GM23338 (cell line): ENCODE measurements around the gene SH3RF2. TPM values are rescaled to one million over a fixed set of nuclear protein-coding genes. Genes with fewer than 3 reads are reported as not detected.
A peak's percentile ranks its signal among the peaks of the same experiment; 100 is the strongest.

Experiments
- ATAC-seq: fragments of 200-7000 bp; cut with Tn5 transposase; 3 replicates; pipeline ENCODE4 v1.9.1; 2020
- DNase-seq: peaks from one replicate; pipeline ENCODE4 v3.0.0-alpha.2; 2015; ENCODE audit warnings: low spot score
- H2AFZ ChIP-seq: fragments of 200-600 bp; sonication (generic); 2 replicates; pipeline ENCODE4 v1.8.0; 2016; ENCODE audit warnings: antibody characterized with exemption, mild to moderate bottlenecking, moderate library complexity
- H3F3A ChIP-seq: fragments of 200-600 bp; sonication (generic); replicated peaks from 2 replicates; pipeline ENCODE4 v1.8.0; 2017; ENCODE audit warnings: antibody characterized with exemption, mixed run types, low read depth
- H3K27ac ChIP-seq: fragments of 200-600 bp; sonication (generic); 2 replicates; pipeline ENCODE4 v1.6.1; 2016; ENCODE audit warnings: low read depth
- H3K27me3 ChIP-seq: fragments of 200-600 bp; sonication (generic); 2 replicates; pipeline ENCODE4 v1.8.0; 2016; ENCODE audit warnings: mild to moderate bottlenecking, mixed run types, moderate library complexity; ENCODE audit not compliant: insufficient read depth
- H3K36me3 ChIP-seq: fragments of 200-600 bp; sonication (generic); 2 replicates; pipeline ENCODE4 v1.8.0; 2016; ENCODE audit warnings: mild to moderate bottlenecking; ENCODE audit not compliant: insufficient read depth
- H3K4me1 ChIP-seq: fragments of 200-600 bp; sonication (generic); 2 replicates; pipeline ENCODE4 v1.8.0; 2016; ENCODE audit warnings: mild to moderate bottlenecking, moderate library complexity; ENCODE audit not compliant: insufficient read depth
- H3K4me2 ChIP-seq: fragments of 200-600 bp; sonication (generic); 2 replicates; pipeline ENCODE4 v1.7.1; 2017; ENCODE audit warnings: mixed run types
- H3K4me3 ChIP-seq: fragments of 200-600 bp; sonication (generic); 2 replicates; pipeline ENCODE4 v1.6.1; 2016; ENCODE audit warnings: mixed run types
- H3K79me2 ChIP-seq: fragments of 200-600 bp; sonication (generic); replicated peaks from 2 replicates; pipeline ENCODE4 v1.8.0; 2017; ENCODE audit warnings: mild to moderate bottlenecking; ENCODE audit not compliant: insufficient read depth
- H3K9me2 ChIP-seq: fragments of 200-600 bp; sonication (generic); 2 replicates; pipeline ENCODE4 v1.8.0; 2017; ENCODE audit not compliant: insufficient read depth
- H4K20me1 ChIP-seq: fragments of 200-600 bp; sonication (generic); replicated peaks from 2 replicates; pipeline ENCODE4 v1.8.0; 2017; ENCODE audit warnings: mild to moderate bottlenecking; ENCODE audit not compliant: insufficient read depth
- H3K27ac Mint-ChIP-seq: 2 replicates; pipeline ENCODE4 v1.8.0; 2020; ENCODE audit warnings: inconsistent platforms, mild to moderate bottlenecking, moderate library complexity, mixed read lengths
- H3K27me3 Mint-ChIP-seq: 3 replicates; pipeline ENCODE4 v1.8.0; 2022; ENCODE audit warnings: low read depth, mild to moderate bottlenecking, moderate library complexity, mixed read lengths, inconsistent platforms; ENCODE audit not compliant: insufficient read depth, poor library complexity
- H3K36me3 Mint-ChIP-seq: 3 replicates; pipeline ENCODE4 v1.8.0; 2021; ENCODE audit warnings: low read depth, mild to moderate bottlenecking, inconsistent platforms, moderate library complexity, mixed read lengths
- H3K4me1 Mint-ChIP-seq: 3 replicates; pipeline ENCODE4 v1.8.0; 2020; ENCODE audit warnings: mild to moderate bottlenecking, inconsistent platforms, mixed read lengths
- H3K4me3 Mint-ChIP-seq: 3 replicates; pipeline ENCODE4 v1.8.0; 2021; ENCODE audit warnings: moderate library complexity, mild to moderate bottlenecking, inconsistent platforms, mixed read lengths
- H3K9me3 Mint-ChIP-seq: 3 replicates; pipeline ENCODE4 v1.8.0; 2020; ENCODE audit warnings: moderate library complexity, mild to moderate bottlenecking, inconsistent platforms, mixed read lengths
- CTCF ChIP-seq, 2 experiments: fragments of 200-600 bp in 1 of 2; sonication (generic) in 1 of 2; conservative IDR thresholded peaks; 2 replicates each; pipeline versions ENCODE4 v1.5.1 to v1.6.1; 2016 to 2017; ENCODE audit warnings: antibody characterized with exemption in 2 of 2, low read depth in 2 of 2, mild to moderate bottlenecking in 2 of 2, moderate library complexity in 1 of 2
- ETS1 ChIP-seq: IDR thresholded peaks from 2 replicates; pipeline ENCODE4 v1.6.1; 2016; ENCODE audit warnings: antibody characterized with exemption
- EZH2 ChIP-seq: fragments of 200-600 bp; sonication (generic); IDR thresholded peaks from one replicate; pipeline ENCODE4 v1.8.0; 2017; ENCODE audit warnings: antibody characterized with exemption, mild to moderate bottlenecking, low read depth; ENCODE audit not compliant: unreplicated experiment
- EZH2phosphoT487 ChIP-seq: fragments of 200-600 bp; sonication (generic); IDR thresholded peaks from one replicate; pipeline ENCODE4 v1.8.1; 2018; ENCODE audit warnings: antibody characterized with exemption; ENCODE audit not compliant: unreplicated experiment
- polyA plus RNA-seq: library from polyadenylated mRNA; unstranded; fragments of >200 nt; fragmentation: Nextera tagmentation; extraction: Ambion mirVana; gene quantifications from 2 replicates; pipeline ENCODE4 v1.2.1, GENCODE V29; 2016
- total RNA-seq: library from RNA; depleted of rRNA; stranded (reverse); fragments of >200 nt; shearing (Covaris generic); gene quantifications from 2 replicates; pipeline ENCODE4 v1.2.3, GENCODE V29; 2014

The SH3RF2 gene
- total and polyA plus RNA-seq, 2 experiments from 2014 or later: 1.7 to 2.4 TPM

GRCh38 chr5:145887217-145887616 is 49.2 kb upstream of the SH3RF2 start:
- Histone ChIP-seq H3K4me1 (no peaks in the 10 kb centered on the region), H2AFZ (no peak overlapping the region), H3K27ac (no peak overlapping the region), H3K36me3 (peaks cover 5% of the 10 kb centered on the region; the same call in 1 of the 2 replicates), H4K20me1 (no peaks in the 10 kb centered on the region), H3K9me2 (no peaks in the 10 kb centered on the region), H3K4me3 (no peak overlapping the region), H3F3A (no peaks in the 10 kb centered on the region), H3K27me3 (no peaks in the 10 kb centered on the region), H3K79me2 (no peaks in the 10 kb centered on the region), H3K4me2 (no peak overlapping the region)
- Mint-ChIP-seq H3K36me3 (peaks cover 14% of the 10 kb centered on the region), H3K9me3 (peaks cover 28% of the 10 kb centered on the region), H3K27ac (no peak overlapping the region), H3K27me3 (no peaks in the 10 kb centered on the region), H3K4me3 (no peak overlapping the region), H3K4me1 (peaks cover 3% of the 10 kb centered on the region; the same call in 1 of the 3 replicates)
- ATAC-seq (no peak), DNase-seq (no peak)
- no peak for TF ChIP-seq EZH2
- no peak for TF ChIP-seq EZH2phosphoT487
- TF ChIP-seq CTCF (conservative IDR thresholded peaks at IDR 0.05; ENCODE audit: low read depth in 2 of 2): peak in 1 of 2 experiments; percentile 11; a peak in 2 of 4 replicates

- H3K27me3 Mint-ChIP-seq: peaks cover 2% of the 10 kb centered on the region
- ATAC-seq: peak; percentile 100
- H3F3A ChIP-seq: no peaks in the 10 kb centered on the region
- DNase-seq: peak; percentile 85
- H3K4me1 ChIP-seq: no peaks in the 10 kb centered on the region
- H3K4me2 ChIP-seq: no peak overlapping the region
- peaks cover 3% of the 10 kb centered on the region; the same call in 1 of the 3 replicates for H3K4me1 Mint-ChIP-seq
- H3K27ac Mint-ChIP-seq: no peak overlapping the region
- H3K36me3 Mint-ChIP-seq: peaks cover 14% of the 10 kb centered on the region
- no peaks in the 10 kb centered on the region for H3K9me2 ChIP-seq
- peaks cover 5% of the 10 kb centered on the region; the same call in 1 of the 2 replicates for H3K36me3 ChIP-seq
- H3K27ac ChIP-seq: no peak overlapping the region
- no peak overlapping the region for H3K4me3 Mint-ChIP-seq
- no peaks in the 10 kb centered on the region for H3K79me2 ChIP-seq
- H4K20me1 ChIP-seq: no peaks in the 10 kb centered on the region
- peaks cover 32% of the 10 kb centered on the region for H3K9me3 Mint-ChIP-seq
- no peak overlapping the region for H2AFZ ChIP-seq
- H3K4me3 ChIP-seq: no peak overlapping the region
- TF ChIP-seq CTCF (conservative IDR thresholded peaks at IDR 0.05; ENCODE audit: low read depth in 2 of 2): peak; percentile 76 to 92
- TF ChIP-seq ETS1: no peak
- no peaks in the 10 kb centered on the region for H3K27me3 ChIP-seq
Observed at GRCh38 chr5:145887976-145888574, 48.3 kb upstream of the SH3RF2 start.
